H1 (cell line): ENCODE data around the gene COL20A1. TPM values are rescaled to one million over a fixed set of nuclear protein-coding genes. Genes with fewer than 3 reads are reported as not detected.

ENCODE experiments used
- CTCF ChIA-PET: fragments of 300-600 bp; sonication (Branson Sonifier 250); formaldehyde crosslinking; loops from one replicate; lab custom pipeline; 2021; ENCODE audit not compliant: partially characterized antibody; lab: Charles Lee
- POLR2A ChIA-PET: fragments of 300-600 bp; sonication (Branson Sonifier 250); formaldehyde crosslinking; loops from one replicate; lab custom pipeline; 2021; ENCODE audit warnings: inconsistent platforms; ENCODE audit not compliant: partially characterized antibody; lab: Charles Lee
- DNase-seq, 2 experiments: peaks; one replicate each; pipeline versions ENCODE4 v3.0.0 to v3.0.0-alpha.2; 2010 to 2022; ENCODE audit warnings: low spot score in 2 of 2, low read depth in 1 of 2, mixed read lengths in 1 of 2
- FAIRE-seq: peaks from 2 replicates; lab custom pipeline; 2011; peaks lifted over from hg19 to GRCh38; lab: Jason Lieb, UNC
- H2AFZ ChIP-seq: 2 replicates; pipeline ENCODE4 v1.8.1; 2012; ENCODE audit warnings: low read length, inconsistent platforms
- H2AK5ac ChIP-seq: 2 replicates; pipeline ENCODE4 v1.6.1; 2013; ENCODE audit warnings: low read depth, low read length
- H2BK120ac ChIP-seq: replicated peaks from 2 replicates; pipeline ENCODE3; 2013; ENCODE audit warnings: low read depth, low read length, inconsistent platforms
- H2BK12ac ChIP-seq: 2 replicates; pipeline ENCODE4 v1.6.1; 2013; ENCODE audit warnings: low read depth, low read length
- H2BK15ac ChIP-seq: 2 replicates; pipeline ENCODE4 v1.6.1; 2013; ENCODE audit warnings: low read length
- H2BK20ac ChIP-seq: 2 replicates; pipeline ENCODE4 v1.6.1; 2013; ENCODE audit warnings: low read length
- H2BK5ac ChIP-seq: 2 replicates; pipeline ENCODE4 v1.6.1; 2013; ENCODE audit warnings: low read depth, low read length
- H3K14ac ChIP-seq: 2 replicates; pipeline ENCODE4 v1.6.1; 2013; ENCODE audit warnings: inconsistent platforms; ENCODE audit not compliant: insufficient read length
- H3K18ac ChIP-seq: 2 replicates; pipeline ENCODE4 v1.6.1; 2013; ENCODE audit warnings: low read length; ENCODE audit errors: extremely low read depth
- H3K23ac ChIP-seq: 2 replicates; pipeline ENCODE4 v1.6.1; 2013; ENCODE audit warnings: inconsistent platforms; ENCODE audit not compliant: insufficient read length
- H3K23me2 ChIP-seq: 2 replicates; pipeline ENCODE4 v1.6.1; 2013; ENCODE audit warnings: low read depth, low read length
- H3K27ac ChIP-seq: 2 replicates; pipeline ENCODE4 v1.6.1; 2011; ENCODE audit warnings: low read depth, low read length, inconsistent platforms
- H3K27me3 ChIP-seq, 4 experiments: replicated peaks in 1 of 4; 1 replicate in 1 of 4; 2 replicates in 3 of 4; pipeline versions ENCODE4 v1.6.1 to v1.8.1; 2011 to 2013; ENCODE audit warnings: low read length in 3 of 4, mild to moderate bottlenecking in 3 of 4, inconsistent platforms in 2 of 4, mixed read lengths in 2 of 4, moderate library complexity in 1 of 4; ENCODE audit not compliant: control insufficient read depth in 3 of 4, insufficient read depth in 3 of 4; ENCODE audit errors: extremely low read depth in 1 of 4
- H3K36me3 ChIP-seq, 4 experiments: 2 replicates each; pipeline versions ENCODE4 v1.6.1 to v1.8.1; 2011 to 2013; ENCODE audit warnings: mild to moderate bottlenecking in 4 of 4, low read length in 3 of 4, moderate library complexity in 2 of 4, control low read depth in 1 of 4, inconsistent platforms in 1 of 4; ENCODE audit not compliant: insufficient read depth in 4 of 4, control insufficient read depth in 2 of 4
- H3K4ac ChIP-seq: replicated peaks from 2 replicates; pipeline ENCODE3; 2013; ENCODE audit warnings: low read length, low read depth, mixed read lengths, inconsistent platforms; ENCODE audit not compliant: insufficient read length
- H3K4me1 ChIP-seq, 4 experiments: replicated peaks in 1 of 4; 1 replicate in 1 of 4; 2 replicates in 3 of 4; pipeline versions ENCODE4 v1.6.1 to v1.8.1; 2011 to 2013; ENCODE audit warnings: low read length in 3 of 4, inconsistent platforms in 2 of 4, mixed read lengths in 1 of 4; ENCODE audit not compliant: insufficient read depth in 4 of 4, control insufficient read depth in 3 of 4
- H3K4me2 ChIP-seq, 2 experiments: 2 replicates each; pipeline versions ENCODE4 v1.6.1 to v1.8.1; 2011 to 2013; ENCODE audit warnings: low read depth in 2 of 2, low read length in 2 of 2, control low read depth in 1 of 2, inconsistent platforms in 1 of 2, mild to moderate bottlenecking in 1 of 2; ENCODE audit not compliant: insufficient read depth in 1 of 2
- H3K4me3 ChIP-seq, 4 experiments: fragments of 200-600, 300-600 bp in 1 of 4; sonication (generic), shearing (Covaris generic), sonication (Bioruptor Twin) in 1 of 4; 2 replicates each; pipeline versions ENCODE4 v1.5.1 to v1.8.1; 2011 to 2016; ENCODE audit warnings: low read length in 4 of 4, low read depth in 3 of 4, control low read depth in 2 of 4, inconsistent platforms in 2 of 4, mild to moderate bottlenecking in 2 of 4, mixed read lengths in 1 of 4, moderate library complexity in 1 of 4; ENCODE audit not compliant: insufficient read depth in 2 of 4; ENCODE audit errors: extremely low read depth in 1 of 4
- H3K56ac ChIP-seq: replicated peaks from 2 replicates; pipeline ENCODE3; 2013; ENCODE audit warnings: low read depth, mild to moderate bottlenecking, mixed read lengths, low read length, inconsistent platforms; ENCODE audit not compliant: insufficient read length
- H3K79me1 ChIP-seq: 2 replicates; pipeline ENCODE4 v1.6.1; 2013; ENCODE audit warnings: low read depth, low read length, control low read depth
- H3K79me2 ChIP-seq, 2 experiments: 2 replicates each; pipeline versions ENCODE4 v1.6.1 to v1.8.1; 2012 to 2013; ENCODE audit warnings: low read length in 2 of 2, mild to moderate bottlenecking in 2 of 2, inconsistent platforms in 1 of 2; ENCODE audit not compliant: insufficient read depth in 2 of 2, control insufficient read depth in 1 of 2
- H3K9ac ChIP-seq, 4 experiments: replicated peaks in 1 of 4; 1 replicate in 1 of 4; 2 replicates in 3 of 4; pipeline versions ENCODE4 v1.6.1 to v1.8.1; 2011 to 2013; ENCODE audit warnings: low read depth in 3 of 4, low read length in 3 of 4, control low read depth in 2 of 4, mild to moderate bottlenecking in 2 of 4, moderate library complexity in 2 of 4, inconsistent platforms in 1 of 4; ENCODE audit errors: extremely low read depth in 1 of 4
- H3K9me3 ChIP-seq, 2 experiments: 2 replicates each; pipeline versions ENCODE4 v1.6.1 to v1.8.1; 2012 to 2013; ENCODE audit warnings: mild to moderate bottlenecking in 2 of 2, moderate library complexity in 2 of 2, control low read depth in 1 of 2, inconsistent platforms in 1 of 2, low read depth in 1 of 2, low read length in 1 of 2, mixed read lengths in 1 of 2; ENCODE audit not compliant: insufficient read depth in 2 of 2
- H4K20me1 ChIP-seq, 2 experiments: replicated peaks in 1 of 2; 2 replicates each; pipeline versions ENCODE3 to v1.8.1; 2011 to 2013; ENCODE audit warnings: inconsistent platforms in 2 of 2, low read length in 2 of 2, mild to moderate bottlenecking in 1 of 2; ENCODE audit not compliant: insufficient read depth in 2 of 2, control insufficient read depth in 1 of 2
- H4K5ac ChIP-seq: 2 replicates; pipeline ENCODE4 v1.6.1; 2013; ENCODE audit warnings: low read length, low read depth, mixed read lengths, inconsistent platforms; ENCODE audit not compliant: insufficient read length
- H4K8ac ChIP-seq: 2 replicates; pipeline ENCODE4 v1.8.0; 2013; ENCODE audit warnings: mild to moderate bottlenecking, moderate library complexity, low read length, inconsistent platforms; ENCODE audit not compliant: insufficient read depth; ENCODE audit errors: extremely low read depth
- H4K91ac ChIP-seq: replicated peaks from 2 replicates; pipeline ENCODE3; 2013; ENCODE audit warnings: low read length, mixed read lengths, inconsistent platforms; ENCODE audit not compliant: insufficient read length
- ATF2 ChIP-seq: IDR thresholded peaks from 2 replicates; pipeline ENCODE4 v1.6.1; 2012; ENCODE audit warnings: low read length, inconsistent platforms
- TBP ChIP-seq: IDR thresholded peaks from 2 replicates; pipeline ENCODE4 v1.6.1; 2011; ENCODE audit warnings: low read depth, low read length, improper control_type of control experiment
- ZNF274 ChIP-seq: IDR thresholded peaks from 2 replicates; pipeline ENCODE4 v1.7.0; 2012; ENCODE audit warnings: low read length, borderline replicate concordance; ENCODE audit errors: extremely low read depth
- WGBS, 2 experiments: shearing (Covaris generic) in 1 of 2; methylation state at CpG; one replicate each; pipeline versions ENCODE4 v1.1.6 to v1.1.7; 2013 to 2015; ENCODE audit warnings: low lambda C conversion rate in 2 of 2, mixed read lengths in 2 of 2, inconsistent platforms in 1 of 2, low coverage in 1 of 2, missing lambda C conversion rate in 1 of 2; ENCODE audit not compliant: insufficient replicate concordance in 2 of 2, insufficient coverage in 1 of 2, insufficient read length in 1 of 2; ENCODE audit errors: extremely low coverage in 1 of 2, missing lambda C conversion rate in 1 of 2; 5-methylcytosine and 5-hydroxymethylcytosine counted together
- polyA plus RNA-seq, 7 experiments: library from polyadenylated mRNA; depleted of rRNA in 3 of 7; stranded (reverse) in 5 of 7; unstranded in 2 of 7; fragments of >200 nt in 5 of 7; fragments of 200-250 nt in 2 of 7; gene quantifications; 1 replicate in 5 of 7; 2 replicates in 1 of 7; 4 replicates in 1 of 7; pipeline versions ENCODE4 v1.2.1 to v1.2.3, GENCODE V29; 2011 to 2013; ENCODE audit warnings: missing spikeins in 2 of 7, mixed read lengths in 2 of 7
- total RNA-seq: library from RNA; stranded (reverse); fragmentation: NEBNext Ultra II Directional; extraction: Animal tissue kit (Norgen Biotek cat#: 25700); gene quantifications from 2 replicates; pipeline ENCODE4 v1.2.1, GENCODE V29; 2021

The COL20A1 gene
- total and polyA plus RNA-seq, 2 of the 8 experiments (the other 6 are each of a cell fraction or from before 2014, with no cell fraction given) = 0.19 to 0.21 TPM

- ChIA-PET POLR2A (no interaction called here), CTCF (interaction anchor here (0.8 to 6.5 kb wide), 8 partner anchors 15 to 54 kb away, joined by 3 to 38 read pairs (median 4); partner anchors contain the start of gene COL20A1)
- no peak for DNase-seq
- H3K36me3 ChIP-seq = no peaks in the 10 kb centered on the region
- H3K23ac ChIP-seq = no peak overlapping the region
- no peak overlapping the region for H2BK20ac ChIP-seq
- no peak overlapping the region for H2BK12ac ChIP-seq
- H3K79me2 ChIP-seq = no peaks in the 10 kb centered on the region
- peaks cover 0 to under 1% of the 10 kb centered on the region in 2 experiments; a peak in 1 of 4 replicates for H3K9me3 ChIP-seq
- H3K23me2 ChIP-seq = no peaks in the 10 kb centered on the region
- H3K4ac ChIP-seq = no peak overlapping the region
- H2AFZ ChIP-seq = no peak overlapping the region
- no peak overlapping the region for H3K18ac ChIP-seq
- FAIRE-seq = no peak
- no peak overlapping the region for H2AK5ac ChIP-seq
- no peak overlapping the region for H4K91ac ChIP-seq
- no peak for TF ChIP-seq ZNF274
- no peak for TF ChIP-seq TBP
- TF ChIP-seq ATF2 = no peak
- TF ChIP-seq, all 59 proteins: peak for 0
- Histone ChIP-seq H3K4me2 (no peak overlapping the region), H3K27ac (no peak overlapping the region), H4K8ac (no peak overlapping the region; the same call in 1 of the 2 replicates), H4K20me1 (peaks cover 0 to 2% of the 10 kb centered on the region in 2 experiments), H3K9ac (no peak overlapping the region), H3K56ac (no peak overlapping the region), H3K14ac (no peak overlapping the region), H2BK120ac (no peak overlapping the region), H2BK5ac (no peak overlapping the region), H2BK15ac (no peak overlapping the region), H3K79me1 (no peaks in the 10 kb centered on the region), H3K4me3 (no peak overlapping the region), H4K5ac (no peak overlapping the region), H3K4me1 (no peaks in the 10 kb centered on the region; a peak in 2 of 7 replicates), H3K27me3 (no peaks in the 10 kb centered on the region)
- 89% methylated on average over 23 of the region's 27 CpGs; no CpG with 5 or more reads in 1 of the 2 experiments for WGBS, 2 experiments
Measured at GRCh38 chr20:63345328-63346100, 52.5 kb downstream of the COL20A1 start.
